Upper lobe of left lung (tissue), 6 donors: ENCODE measurements around the gene IGF2BP3. TPM values are rescaled to one million over a fixed set of nuclear protein-coding genes. Genes with fewer than 3 reads are reported as not detected.
A peak's percentile ranks its signal among the peaks of the same experiment; 100 is the strongest.

Source experiments
- ATAC-seq, 2 donors: fragments of 200-7000 bp; cut with Tn5 transposase; one replicate each; pipeline ENCODE4 v1.9.1; 2022; ENCODE audit warnings: mild to moderate bottlenecking in 2 of 2, moderate library complexity in 2 of 2; ENCODE audit not compliant: low FRiP score in 2 of 2
- DNase-seq, 2 donors: peaks; one replicate each; pipeline ENCODE4 v3.0.0-alpha.2; 2019 to 2020
- H3K27ac ChIP-seq, 4 donors: fragments of 200-600 bp; sonication (generic); one replicate each; pipeline ENCODE4 v1.5.1; 2016 to 2019
- H3K27me3 ChIP-seq, 4 donors: fragments of 200-600 bp; sonication (generic); one replicate each; pipeline ENCODE4 v1.5.1; 2017 to 2019
- H3K36me3 ChIP-seq, 4 donors: fragments of 200-600 bp; sonication (generic); one replicate each; pipeline ENCODE4 v1.5.1; 2016 to 2019
- H3K4me1 ChIP-seq, 4 donors: fragments of 200-600 bp; sonication (generic); one replicate each; pipeline ENCODE4 v1.5.1; 2018 to 2019
- H3K4me3 ChIP-seq, 4 donors: fragments of 200-600 bp; sonication (generic); one replicate each; pipeline ENCODE4 v1.5.1; 2017 to 2019; ENCODE audit warnings: mild to moderate bottlenecking in 2 of 4, moderate library complexity in 1 of 4
- H3K9me3 ChIP-seq, 4 donors: fragments of 200-600 bp; sonication (generic); one replicate each; pipeline ENCODE4 v1.5.1; 2018 to 2019
- EP300 ChIP-seq, 4 donors: sonication (generic); formaldehyde crosslinking; IDR thresholded peaks; one replicate each; pipeline ENCODE4 v1.5.1; 2017; ENCODE audit warnings: antibody characterized with exemption in 4 of 4, control low read depth in 2 of 4
- POLR2A ChIP-seq, 4 donors: fragments of 450-650 bp; IDR thresholded peaks; one replicate each; pipeline ENCODE4 v1.5.1; 2016 to 2017; ENCODE audit warnings: antibody characterized with exemption in 4 of 4, mild to moderate bottlenecking in 2 of 4
- POLR2AphosphoS5 ChIP-seq, 2 donors: sonication (generic); formaldehyde crosslinking; IDR thresholded peaks; one replicate each; pipeline ENCODE4 v1.5.1; 2017; ENCODE audit warnings: antibody characterized with exemption in 2 of 2
- WGBS, 2 donors: methylation state at CpG; one replicate each; pipeline ENCODE4 v1.1.5; 2017 to 2018; 5-methylcytosine and 5-hydroxymethylcytosine counted together
- total RNA-seq, 6 donors: library from RNA; depleted of rRNA in 4 of 6; stranded (reverse); fragments of >200 nt in 4 of 6; gene quantifications; one replicate each; pipeline versions ENCODE4 v1.1.0 to v1.2.1, GENCODE V29; 2016 to 2021
- TF ChIP-seq, protein P1 (sequence below), 6 experiments: fragments of 450-650 bp in 4 of 6; fragments of 200-600 bp in 2 of 6; sonication (generic) in 2 of 6; IDR thresholded peaks; one replicate each; pipeline ENCODE4 v1.5.1; 2016 to 2019; ENCODE audit warnings: antibody characterized with exemption in 6 of 6
- donor health status: DM: no; HTN: no; CAD: no; lungs with moderate emphysema.
- donor health status: DM: no; HTN: yes; CAD: no; lungs with severe emphysema.

IGF2BP3 gene
- total RNA-seq, 6 donors from 2014 or later: 0.91 to 1.5 (median 1.1) TPM; not detected in 2

DNA sequence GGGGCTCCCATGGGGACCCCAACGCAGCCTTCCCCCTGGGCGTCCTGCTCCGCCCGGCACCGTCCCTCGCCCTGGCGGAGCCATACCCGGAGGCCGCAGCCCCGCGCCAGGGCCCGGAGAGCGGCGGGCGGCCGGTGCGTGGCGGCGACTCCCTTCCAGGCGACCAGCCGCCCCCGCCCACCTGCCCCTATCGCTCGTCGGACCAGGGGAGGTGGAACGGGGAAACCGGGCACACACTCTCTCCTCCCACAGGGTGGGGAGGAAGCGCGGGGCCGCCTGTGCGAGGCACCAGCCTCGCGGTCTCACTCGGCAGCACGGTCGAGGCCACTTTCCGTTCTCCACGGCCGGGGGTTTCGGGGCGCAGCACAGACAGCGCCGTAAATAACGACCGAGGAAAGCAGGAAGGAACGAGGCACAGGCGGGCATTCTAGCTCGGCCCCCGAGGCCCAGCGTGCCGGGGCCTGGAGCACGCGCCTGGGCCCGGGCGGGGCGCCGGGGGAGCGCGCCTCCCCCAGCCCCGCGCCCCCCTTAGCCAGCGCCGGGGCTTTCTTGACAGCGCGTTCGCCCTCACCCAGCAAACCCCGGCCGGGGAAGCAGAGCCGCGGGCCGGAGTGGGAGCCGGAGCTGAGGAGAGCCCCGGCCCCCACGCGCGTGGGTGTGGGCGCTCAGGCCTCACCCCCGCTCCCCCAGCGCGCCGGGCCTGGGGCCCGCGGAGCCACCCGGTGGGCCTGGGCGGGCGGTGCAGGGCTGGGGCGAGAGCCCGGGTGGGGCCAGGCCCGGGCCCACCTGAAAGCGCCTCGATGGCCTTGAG is 936 bp downstream of the IGF2BP3 start:
- WGBS, 2 donors: 0 to 3% methylated on average over 13 to 29 of the region's 91 CpGs
- ATAC-seq: peak in 1 of 2 donors; percentile 40
- DNase-seq: peak in 1 of 2 donors; percentile 84
- no peak for TF ChIP-seq POLR2AphosphoS5 (IDR thresholded peaks at IDR 0.05)
- no peak for TF ChIP-seq POLR2A (IDR thresholded peaks at IDR 0.05)
- no peak for TF ChIP-seq EP300 (IDR thresholded peaks at IDR 0.05)
- TF ChIP-seq, protein P1, sequence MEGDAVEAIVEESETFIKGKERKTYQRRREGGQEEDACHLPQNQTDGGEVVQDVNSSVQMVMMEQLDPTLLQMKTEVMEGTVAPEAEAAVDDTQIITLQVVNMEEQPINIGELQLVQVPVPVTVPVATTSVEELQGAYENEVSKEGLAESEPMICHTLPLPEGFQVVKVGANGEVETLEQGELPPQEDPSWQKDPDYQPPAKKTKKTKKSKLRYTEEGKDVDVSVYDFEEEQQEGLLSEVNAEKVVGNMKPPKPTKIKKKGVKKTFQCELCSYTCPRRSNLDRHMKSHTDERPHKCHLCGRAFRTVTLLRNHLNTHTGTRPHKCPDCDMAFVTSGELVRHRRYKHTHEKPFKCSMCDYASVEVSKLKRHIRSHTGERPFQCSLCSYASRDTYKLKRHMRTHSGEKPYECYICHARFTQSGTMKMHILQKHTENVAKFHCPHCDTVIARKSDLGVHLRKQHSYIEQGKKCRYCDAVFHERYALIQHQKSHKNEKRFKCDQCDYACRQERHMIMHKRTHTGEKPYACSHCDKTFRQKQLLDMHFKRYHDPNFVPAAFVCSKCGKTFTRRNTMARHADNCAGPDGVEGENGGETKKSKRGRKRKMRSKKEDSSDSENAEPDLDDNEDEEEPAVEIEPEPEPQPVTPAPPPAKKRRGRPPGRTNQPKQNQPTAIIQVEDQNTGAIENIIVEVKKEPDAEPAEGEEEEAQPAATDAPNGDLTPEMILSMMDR (IDR thresholded peaks at IDR 0.05): no peak
- peaks cover 47 to 56% (median 51%) of the 10 kb centered on the region in 4 donors for H3K4me1 ChIP-seq
- no peaks in the 10 kb centered on the region for H3K36me3 ChIP-seq
- H3K4me3 ChIP-seq: peak overlapping the region in 3 of 4 donors; percentile 28 to 42 (median 41)
- peaks cover 5 to 76% (median 59%) of the 10 kb centered on the region in 4 donors for H3K27me3 ChIP-seq
- no peaks in the 10 kb centered on the region for H3K9me3 ChIP-seq
- H3K27ac ChIP-seq: no peak overlapping the region

DNA sequence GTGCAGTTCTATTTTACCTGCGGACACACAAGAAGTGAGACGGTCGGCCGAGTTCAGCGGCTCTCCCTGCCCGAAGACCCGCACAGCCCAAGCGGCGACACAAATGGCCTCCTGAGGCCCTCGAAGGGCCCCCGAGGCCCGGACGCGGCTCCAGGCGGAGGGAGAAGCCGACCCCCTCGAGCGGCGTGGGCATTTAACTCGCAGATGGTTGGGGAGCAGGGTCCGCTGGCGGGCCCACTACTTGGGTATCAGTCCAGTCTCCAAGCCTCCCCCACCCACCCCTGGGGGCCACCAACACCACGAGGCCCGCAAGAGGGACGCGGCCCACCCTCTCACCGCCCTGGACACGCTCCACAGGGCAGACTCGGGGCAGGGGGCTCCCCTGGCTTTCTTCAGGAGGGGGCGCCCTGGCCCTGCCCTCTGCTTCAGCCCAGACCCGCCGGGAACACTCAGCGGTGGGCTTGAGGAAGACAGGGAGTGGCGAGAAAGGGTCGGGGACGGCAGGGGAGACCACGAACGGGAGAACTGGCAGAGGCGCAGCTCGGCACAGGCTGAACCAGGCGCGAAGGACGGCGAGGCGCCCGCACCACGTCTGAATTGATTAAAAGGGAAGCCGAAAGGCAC is 1.7 kb downstream of the IGF2BP3 start:
- H3K4me1 ChIP-seq: peaks cover 41 to 49% (median 44%) of the 10 kb centered on the region in 4 donors
- 5% methylated on average over 15 to 39 of the region's 48 CpGs for WGBS, 2 donors
- H3K4me3 ChIP-seq: peak overlapping the region in 3 of 4 donors; percentile 28 to 42 (median 41)
- peaks cover 3 to 76% (median 53%) of the 10 kb centered on the region in 4 donors for H3K27me3 ChIP-seq
- H3K27ac ChIP-seq: no peak overlapping the region
- ATAC-seq (peak in 1 of 2 donors; percentile 11), DNase-seq (peak in 1 of 2 donors; percentile 71)
- no peaks in the 10 kb centered on the region for H3K36me3 ChIP-seq
- no peaks in the 10 kb centered on the region for H3K9me3 ChIP-seq
- TF ChIP-seq EP300 (IDR thresholded peaks at IDR 0.05): no peak
- TF ChIP-seq, protein P1 (IDR thresholded peaks at IDR 0.05): no peak
- TF ChIP-seq POLR2AphosphoS5 (IDR thresholded peaks at IDR 0.05): no peak
- no peak for TF ChIP-seq POLR2A (IDR thresholded peaks at IDR 0.05)

DNA sequence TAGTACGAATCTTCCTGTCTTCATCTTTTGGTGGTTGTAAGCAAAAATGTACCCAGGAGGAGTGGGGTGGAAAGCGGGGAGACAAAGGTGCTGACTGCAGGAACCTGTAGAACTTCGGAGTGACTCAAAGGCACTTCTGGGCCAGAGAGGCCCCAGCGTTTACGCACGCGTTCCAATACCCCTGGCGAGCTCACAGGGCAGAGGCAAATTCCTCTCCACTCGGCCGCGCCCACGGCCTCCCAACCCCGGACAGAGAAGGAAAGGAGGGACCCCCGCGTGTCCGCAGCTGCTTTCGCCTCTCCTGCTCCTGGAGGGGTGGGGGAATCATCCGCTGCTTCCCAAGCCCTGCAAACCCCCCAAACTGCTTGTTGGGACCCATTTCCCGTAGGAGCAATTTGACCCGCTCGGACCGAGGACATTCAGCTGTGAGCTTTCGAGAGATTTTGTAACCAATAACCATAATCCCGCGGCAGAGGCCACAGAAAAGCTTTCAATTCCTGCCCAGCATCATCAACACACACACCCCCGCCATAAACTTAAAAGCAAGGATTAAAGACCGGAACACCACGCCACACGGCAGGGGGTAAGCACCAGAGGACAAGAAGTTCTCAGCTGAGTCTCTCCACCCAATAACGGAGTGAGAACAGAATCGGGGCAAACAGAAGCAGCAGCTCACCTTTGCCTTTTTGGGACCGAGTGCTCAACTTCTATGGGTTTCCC is 2.3 kb downstream of the IGF2BP3 start:
- Histone ChIP-seq H3K4me3 (peak overlapping the region in 1 of 4 donors; percentile 41), H3K27me3 (peaks cover 3 to 69% (median 47%) of the 10 kb centered on the region in 4 donors)
- ATAC-seq: peak in 1 of 2 donors; percentile 30

DNA sequence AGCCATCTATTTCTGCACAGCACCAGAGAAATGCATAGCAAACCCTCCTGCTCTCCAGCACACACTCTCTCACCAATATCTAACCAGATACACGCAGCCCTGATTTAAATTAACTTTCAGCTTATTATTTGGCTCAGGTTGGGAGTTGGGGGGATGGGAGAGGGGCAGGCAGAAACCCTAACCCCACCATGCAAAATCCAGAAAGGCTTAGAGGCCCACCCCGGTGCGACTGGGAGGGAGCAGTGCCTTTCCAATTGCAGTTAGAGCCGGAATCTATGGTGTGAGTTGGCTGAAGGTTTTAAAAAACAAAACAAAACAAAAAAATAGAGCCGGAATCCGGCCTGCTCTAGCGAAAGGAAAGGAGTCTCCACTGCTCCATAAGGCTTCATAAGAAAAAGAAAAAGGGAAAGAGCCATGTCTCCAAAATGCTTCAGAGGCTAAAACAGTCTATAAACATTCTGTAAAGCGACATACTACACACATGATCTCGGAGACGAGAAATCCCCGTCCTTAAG is 2.9 kb downstream of the IGF2BP3 start:
- no peak for DNase-seq
- no peaks in the 10 kb centered on the region for H3K9me3 ChIP-seq
- H3K4me1 ChIP-seq: peaks cover 39 to 43% (median 42%) of the 10 kb centered on the region in 4 donors
- peaks cover 3 to 63% (median 44%) of the 10 kb centered on the region in 4 donors for H3K27me3 ChIP-seq
- no peak for ATAC-seq
- TF ChIP-seq EP300 (IDR thresholded peaks at IDR 0.05): no peak
- TF ChIP-seq, protein P1 (IDR thresholded peaks at IDR 0.05): no peak
- H3K36me3 ChIP-seq: no peaks in the 10 kb centered on the region
- WGBS, 2 donors: 29 to 36% methylated on average over 11 of the region's 11 CpGs
- no peak overlapping the region for H3K27ac ChIP-seq
- H3K4me3 ChIP-seq: no peak overlapping the region

More for the DNA sequence above, 2.3 kb downstream of the IGF2BP3 start:
- Histone ChIP-seq H3K4me1 (peaks cover 39 to 43% (median 42%) of the 10 kb centered on the region in 4 donors), H3K27ac (no peak overlapping the region), H3K9me3 (no peaks in the 10 kb centered on the region), H3K36me3 (no peaks in the 10 kb centered on the region)
- WGBS, 2 donors: 7 to 8% methylated on average over 29 to 32 of the region's 32 CpGs
- DNase-seq: peak in 1 of 2 donors; percentile 55
- TF ChIP-seq POLR2A (IDR thresholded peaks at IDR 0.05) (no peak), POLR2AphosphoS5 (IDR thresholded peaks at IDR 0.05) (no peak), EP300 (IDR thresholded peaks at IDR 0.05) (no peak)
- TF ChIP-seq, protein P1 (IDR thresholded peaks at IDR 0.05): no peak
